Stomach (tissue), 9 donors: ENCODE data around the gene ATP11A. TPM values are rescaled to one million over a fixed set of nuclear protein-coding genes. Genes with fewer than 3 reads are reported as not detected.

Source experiments
- DNase-seq, 2 donors: peaks; one replicate each; pipeline versions ENCODE4 v3.0.0 to v3.0.0-alpha.2; 2013 to 2019
- H3K27ac ChIP-seq, 5 donors: fragments of 200-600 bp in 4 of 5; sonication (generic) in 4 of 5; one replicate each; pipeline ENCODE4 v1.5.1; 2013 to 2019; ENCODE audit warnings: mild to moderate bottlenecking in 1 of 5, moderate library complexity in 1 of 5
- H3K27me3 ChIP-seq, 3 donors: fragments of 200-600 bp; sonication (generic); one replicate each; pipeline ENCODE4 v1.5.1; 2017 to 2019; ENCODE audit warnings: mixed run types in 1 of 3
- H3K36me3 ChIP-seq, 4 donors: fragments of 200-600 bp; sonication (generic); 1 replicate in 3 of 4; 2 replicates in 1 of 4; pipeline ENCODE4 v1.5.1; 2016 to 2019
- H3K4me1 ChIP-seq, 4 donors: fragments of 200-600 bp; sonication (generic); one replicate each; pipeline ENCODE4 v1.5.1; 2016 to 2019
- H3K4me3 ChIP-seq, 4 donors: fragments of 200-600 bp; sonication (generic) in 3 of 4; one replicate each; pipeline ENCODE4 v1.5.1; 2016 to 2019; ENCODE audit warnings: mild to moderate bottlenecking in 1 of 4
- H3K9me3 ChIP-seq, 4 donors: fragments of 200-600 bp; sonication (generic); one replicate each; pipeline ENCODE4 v1.5.1; 2016 to 2019
- CTCF ChIP-seq, 7 experiments: fragments of 450-650 bp in 4 of 7; fragments of 200-600 bp in 3 of 7; sonication (generic) in 3 of 7; IDR thresholded peaks; one replicate each; pipeline ENCODE4 v1.5.1; 2016 to 2019; ENCODE audit warnings: antibody characterized with exemption in 7 of 7, control low read depth in 2 of 7, mild to moderate bottlenecking in 1 of 7
- EP300 ChIP-seq: sonication (generic); formaldehyde crosslinking; IDR thresholded peaks from one replicate; pipeline ENCODE4 v1.6.1; 2017; ENCODE audit warnings: antibody characterized with exemption
- POLR2A ChIP-seq, 4 donors: fragments of 450-650 bp; IDR thresholded peaks; one replicate each; pipeline ENCODE4 v1.6.1; 2016; ENCODE audit warnings: antibody characterized with exemption in 4 of 4, control low read depth in 2 of 4, mild to moderate bottlenecking in 1 of 4, moderate library complexity in 1 of 4
- POLR2AphosphoS5 ChIP-seq, 3 donors: sonication (generic); formaldehyde crosslinking; IDR thresholded peaks; one replicate each; pipeline ENCODE4 v1.6.1; 2016; ENCODE audit warnings: antibody characterized with exemption in 3 of 3
- WGBS, 5 donors: extraction: QIAGEN DNeasy Blood & Tissue Kit in 3 of 5; methylation state at CpG; one replicate each; pipeline versions ENCODE4 v1.1.5 to v1.1.7; 2013 to 2018; 5-methylcytosine and 5-hydroxymethylcytosine counted together
- intact Hi-C: fragments of 100-400 bp; cut with DNase I; formaldehyde crosslinking; loops from one replicate; pipeline ENCODE4 v1.15.1; 2023; ENCODE audit warnings: low total_unique reads
- polyA plus RNA-seq, 3 donors: library from polyadenylated mRNA; stranded (reverse); fragments of 200-250 nt; gene quantifications; one replicate each; pipeline ENCODE4 v1.2.3, GENCODE V29; 2013
- total RNA-seq, 5 donors: library from RNA; depleted of rRNA; stranded (reverse); fragments of >200 nt; gene quantifications; one replicate each; pipeline versions ENCODE4 v1.1.0 to v1.2.3, GENCODE V29; 2014 to 2016
- donor health status: healthy with polysubstance abuse.
- donor health status: Bipolar disorder and iron deficiency.
- donor health status: healthy.

Gene ATP11A
- total and polyA plus RNA-seq, 8 donors, result 1.1 to 70.9 (median 12.3) TPM

GRCh38 chr13:112756967-112757758 is 67.3 kb downstream of the ATP11A start:
- peak in 1 of 2 donors; percentile 78 for DNase-seq
- Histone ChIP-seq H3K36me3 (no peaks in the 10 kb centered on the region), H3K9me3 (no peaks in the 10 kb centered on the region), H3K4me1 (peaks cover 0 to 40% (median 30%) of the 10 kb centered on the region in 4 donors), H3K27me3 (no peaks in the 10 kb centered on the region), H3K27ac (no peak overlapping the region), H3K4me3 (no peak overlapping the region)
- 38 to 64% (median 57%) methylated on average over 16 of the region's 16 CpGs for WGBS, 5 donors
- intact Hi-C loops, result no loop called here
- TF ChIP-seq POLR2AphosphoS5 (IDR thresholded peaks at IDR 0.05) (no peak), POLR2A (IDR thresholded peaks at IDR 0.05) (no peak), EP300 (no peak), CTCF (IDR thresholded peaks at IDR 0.05) (no peak)

GRCh38 chr13:112757759-112758086 is 67.9 kb downstream of the ATP11A start:
- Histone ChIP-seq H3K9me3 (no peaks in the 10 kb centered on the region), H3K27me3 (no peaks in the 10 kb centered on the region), H3K4me3 (no peak overlapping the region), H3K27ac (no peak overlapping the region), H3K4me1 (peaks cover 0 to 42% (median 30%) of the 10 kb centered on the region in 4 donors), H3K36me3 (no peaks in the 10 kb centered on the region)
- TF ChIP-seq POLR2AphosphoS5 (IDR thresholded peaks at IDR 0.05) (no peak), POLR2A (IDR thresholded peaks at IDR 0.05) (no peak), CTCF (IDR thresholded peaks at IDR 0.05) (no peak), EP300 (no peak)
- intact Hi-C loops, result no loop called here
- WGBS, 5 donors, result 83 to 92% (median 87%) methylated on average over 10 of the region's 10 CpGs
- no peak for DNase-seq

- Histone ChIP-seq H3K36me3 (no peaks in the 10 kb centered on the region), H3K27ac (no peak overlapping the region), H3K9me3 (no peaks in the 10 kb centered on the region), H3K4me1 (peaks cover 0 to 42% (median 25%) of the 10 kb centered on the region in 4 donors), H3K4me3 (no peak overlapping the region), H3K27me3 (no peaks in the 10 kb centered on the region)
- 90 to 96% (median 92%) methylated on average over 9 of the region's 9 CpGs for WGBS, 5 donors
- intact Hi-C loops, result no loop called here
- TF ChIP-seq CTCF (IDR thresholded peaks at IDR 0.05) (no peak), POLR2A (IDR thresholded peaks at IDR 0.05) (no peak), EP300 (no peak), POLR2AphosphoS5 (IDR thresholded peaks at IDR 0.05) (no peak)
- no peak for DNase-seq
Measured at GRCh38 chr13:112759053-112759452, 69.2 kb downstream of the ATP11A start.

GRCh38 chr13:112759827-112760226 is 70.0 kb downstream of the ATP11A start:
- no peak for DNase-seq
- no peak overlapping the region for H3K4me3 ChIP-seq
- H3K27me3 ChIP-seq, result no peaks in the 10 kb centered on the region
- peaks cover 0 to 42% (median 23%) of the 10 kb centered on the region in 4 donors for H3K4me1 ChIP-seq
- intact Hi-C loops, result no loop called here
- H3K9me3 ChIP-seq, result no peaks in the 10 kb centered on the region
- TF ChIP-seq CTCF (IDR thresholded peaks at IDR 0.05) (no peak), POLR2AphosphoS5 (IDR thresholded peaks at IDR 0.05) (no peak), EP300 (no peak), POLR2A (IDR thresholded peaks at IDR 0.05) (no peak)
- H3K27ac ChIP-seq, result no peak overlapping the region
- no peaks in the 10 kb centered on the region for H3K36me3 ChIP-seq
- 65 to 82% (median 80%) methylated on average over 11 of the region's 11 CpGs for WGBS, 5 donors
